Stimulated activated CD4-positive, alpha-beta T cell treated with anti-CD3 and anti-CD28 coated beads, TNF-alpha, amount 100 ng/mL, for 4 hours (primary cell): ENCODE data around the gene PARD6B.
"Not testable (repeated sequence)": the region's sequence is repeated elsewhere in the genome, so short reads cannot be mapped to it uniquely, and the experiment has no call there.

Experiments used
- DNase-seq, 3 experiments: peaks; one replicate each; pipeline ENCODE4 v3.0.0-alpha.2; 2020; ENCODE audit warnings: low read depth in 3 of 3

PARD6B gene

GRCh38 chr20:50731055-50731929 lies at the start of gene PARD6B:
Gene PARD6B (plus strand): TSS chr20:50731580. CDS start chr20:50731787, 207 bp downstream.
- DNase-seq, result peak; percentile 98 to 100 (median 99)

- DNase-seq, result no peak
These were observed 49.3 kb upstream of the PARD6B start for GRCh38 chr20:50682065-50682464.

GRCh38 chr20:50682947-50683530 lies 48.3 kb upstream of the PARD6B start:
- DNase-seq, result no peak

- DNase-seq, result no peak
These were observed 47.8 kb upstream of the PARD6B start for GRCh38 chr20:50683570-50683969.

GRCh38 chr20:50686821-50687220 lies 44.6 kb upstream of the PARD6B start:
- DNase-seq, result no peak

GRCh38 chr20:50688256-50688975 lies 43.0 kb upstream of the PARD6B start:
- DNase-seq, result no peak

GRCh38 chr20:50689864-50690649 lies 41.3 kb upstream of the PARD6B start:
- no peak for DNase-seq

- no peak for DNase-seq
These were observed 40.5 kb upstream of the PARD6B start, which contains the start of gene RIPOR3 for GRCh38 chr20:50690650-50691572. Gene RIPOR3 (minus strand): TSS chr20:50691542. CDS start chr20:50691128, 414 bp downstream.

GRCh38 chr20:50691573-50692551 lies 39.5 kb upstream of the PARD6B start:
- DNase-seq, result no peak

- no peak for DNase-seq
These were observed 38.8 kb upstream of the PARD6B start for GRCh38 chr20:50692552-50692933.

- no peak for DNase-seq
These were observed 38.4 kb upstream of the PARD6B start for GRCh38 chr20:50693001-50693400.

GRCh38 chr20:50694379-50695134 lies 36.8 kb upstream of the PARD6B start:
- DNase-seq, result no peak

- no peak for DNase-seq
These were observed 36.1 kb upstream of the PARD6B start for GRCh38 chr20:50695135-50695872.

- DNase-seq, result not testable (repeated sequence)
These were observed 33.1 kb upstream of the PARD6B start for GRCh38 chr20:50698255-50698654.

- DNase-seq, result no peak
These were observed 31.7 kb upstream of the PARD6B start for GRCh38 chr20:50699688-50700087.

GRCh38 chr20:50701041-50701963 lies 30.1 kb upstream of the PARD6B start:
- DNase-seq, result no peak
